ENCODE results near the gene FER1L5.

GRCh38 chr2:96601382-96602292, 40.9 kb upstream of the FER1L5 start:
- TF ChIP-seq, protein P1, sequence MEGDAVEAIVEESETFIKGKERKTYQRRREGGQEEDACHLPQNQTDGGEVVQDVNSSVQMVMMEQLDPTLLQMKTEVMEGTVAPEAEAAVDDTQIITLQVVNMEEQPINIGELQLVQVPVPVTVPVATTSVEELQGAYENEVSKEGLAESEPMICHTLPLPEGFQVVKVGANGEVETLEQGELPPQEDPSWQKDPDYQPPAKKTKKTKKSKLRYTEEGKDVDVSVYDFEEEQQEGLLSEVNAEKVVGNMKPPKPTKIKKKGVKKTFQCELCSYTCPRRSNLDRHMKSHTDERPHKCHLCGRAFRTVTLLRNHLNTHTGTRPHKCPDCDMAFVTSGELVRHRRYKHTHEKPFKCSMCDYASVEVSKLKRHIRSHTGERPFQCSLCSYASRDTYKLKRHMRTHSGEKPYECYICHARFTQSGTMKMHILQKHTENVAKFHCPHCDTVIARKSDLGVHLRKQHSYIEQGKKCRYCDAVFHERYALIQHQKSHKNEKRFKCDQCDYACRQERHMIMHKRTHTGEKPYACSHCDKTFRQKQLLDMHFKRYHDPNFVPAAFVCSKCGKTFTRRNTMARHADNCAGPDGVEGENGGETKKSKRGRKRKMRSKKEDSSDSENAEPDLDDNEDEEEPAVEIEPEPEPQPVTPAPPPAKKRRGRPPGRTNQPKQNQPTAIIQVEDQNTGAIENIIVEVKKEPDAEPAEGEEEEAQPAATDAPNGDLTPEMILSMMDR (IDR thresholded peaks at IDR 0.05) = no peak
- no peak for TF ChIP-seq POLR2AphosphoS5 (IDR thresholded peaks at IDR 0.05)

All from esophagus muscularis mucosa (tissue), 3 donors.